VCaP (cell line): Measurements from ENCODE around the gene DLST.

Source experiments
- H3K27ac ChIP-seq: fragments of 450-650 bp; 2 replicates; pipeline ENCODE4 v1.5.1; 2017
- TF ChIP-seq, protein P1 (sequence below): fragments of 450-650 bp; conservative IDR thresholded peaks from 2 replicates; pipeline ENCODE4 v1.5.1; 2017; ENCODE audit warnings: mild to moderate bottlenecking, moderate library complexity

Gene DLST

DNA sequence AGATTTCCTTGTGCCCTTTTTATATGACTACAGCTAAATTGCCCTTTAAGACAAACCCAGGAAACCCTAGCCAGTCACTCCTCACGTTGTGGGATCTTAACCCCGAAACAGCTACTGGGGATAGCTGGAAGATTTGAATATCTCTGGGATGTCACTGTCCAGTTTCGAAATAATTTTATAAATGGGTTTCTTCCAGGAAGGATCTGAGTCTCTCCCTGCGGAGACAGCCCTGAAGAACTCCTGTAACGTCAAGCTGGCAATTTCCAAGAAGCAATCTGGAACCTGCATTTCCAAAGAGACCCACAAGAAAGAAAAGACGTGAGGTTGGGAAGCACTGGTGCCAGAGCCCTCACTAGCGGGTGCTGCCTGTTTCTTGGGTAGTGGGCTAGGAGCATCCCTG lies 26.7 kb upstream of the DLST start:
- TF ChIP-seq, protein P1, sequence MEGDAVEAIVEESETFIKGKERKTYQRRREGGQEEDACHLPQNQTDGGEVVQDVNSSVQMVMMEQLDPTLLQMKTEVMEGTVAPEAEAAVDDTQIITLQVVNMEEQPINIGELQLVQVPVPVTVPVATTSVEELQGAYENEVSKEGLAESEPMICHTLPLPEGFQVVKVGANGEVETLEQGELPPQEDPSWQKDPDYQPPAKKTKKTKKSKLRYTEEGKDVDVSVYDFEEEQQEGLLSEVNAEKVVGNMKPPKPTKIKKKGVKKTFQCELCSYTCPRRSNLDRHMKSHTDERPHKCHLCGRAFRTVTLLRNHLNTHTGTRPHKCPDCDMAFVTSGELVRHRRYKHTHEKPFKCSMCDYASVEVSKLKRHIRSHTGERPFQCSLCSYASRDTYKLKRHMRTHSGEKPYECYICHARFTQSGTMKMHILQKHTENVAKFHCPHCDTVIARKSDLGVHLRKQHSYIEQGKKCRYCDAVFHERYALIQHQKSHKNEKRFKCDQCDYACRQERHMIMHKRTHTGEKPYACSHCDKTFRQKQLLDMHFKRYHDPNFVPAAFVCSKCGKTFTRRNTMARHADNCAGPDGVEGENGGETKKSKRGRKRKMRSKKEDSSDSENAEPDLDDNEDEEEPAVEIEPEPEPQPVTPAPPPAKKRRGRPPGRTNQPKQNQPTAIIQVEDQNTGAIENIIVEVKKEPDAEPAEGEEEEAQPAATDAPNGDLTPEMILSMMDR: no peak
- H3K27ac ChIP-seq: no peak overlapping the region

DNA sequence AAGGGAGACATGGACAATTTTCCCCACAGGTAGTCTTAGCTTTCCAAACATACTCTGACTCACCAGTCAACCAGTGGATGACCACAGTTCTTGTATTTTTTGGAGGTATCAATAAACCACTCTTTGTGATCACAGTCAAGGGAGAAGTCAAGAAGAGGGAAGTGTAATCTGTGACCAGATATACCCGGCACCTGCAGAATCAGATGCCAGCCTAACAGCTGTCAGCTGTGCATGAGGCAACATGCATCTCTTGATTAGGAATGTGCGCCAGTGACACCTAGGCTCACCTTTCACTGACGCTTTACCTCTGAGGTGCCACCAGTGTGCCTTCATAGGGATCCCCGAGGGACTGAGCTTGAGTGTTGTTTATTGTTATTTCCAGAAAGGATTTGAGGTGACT lies 25.8 kb upstream of the DLST start:
- no peak overlapping the region for H3K27ac ChIP-seq
- TF ChIP-seq, protein P1: no peak

DNA sequence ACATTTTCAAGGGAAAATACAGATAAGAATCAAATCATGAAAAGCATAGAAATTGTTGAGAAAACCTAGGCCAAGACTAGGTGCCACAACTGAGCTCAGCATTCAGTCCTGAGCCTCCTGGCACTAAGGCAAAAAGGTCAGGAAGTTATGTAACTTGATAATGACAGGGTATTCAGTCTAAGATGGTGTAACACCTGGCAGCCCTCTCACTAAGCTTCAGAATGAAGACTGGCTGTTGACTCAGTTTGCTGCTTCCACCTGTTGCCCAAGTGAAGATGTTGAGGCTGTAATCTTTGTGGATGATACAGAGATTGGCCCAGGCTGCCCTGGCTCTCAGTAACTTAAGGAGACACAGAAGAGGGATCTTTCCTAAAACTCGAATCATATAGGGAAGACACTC lies 25.4 kb upstream of the DLST start:
- TF ChIP-seq, protein P1: no peak

DNA sequence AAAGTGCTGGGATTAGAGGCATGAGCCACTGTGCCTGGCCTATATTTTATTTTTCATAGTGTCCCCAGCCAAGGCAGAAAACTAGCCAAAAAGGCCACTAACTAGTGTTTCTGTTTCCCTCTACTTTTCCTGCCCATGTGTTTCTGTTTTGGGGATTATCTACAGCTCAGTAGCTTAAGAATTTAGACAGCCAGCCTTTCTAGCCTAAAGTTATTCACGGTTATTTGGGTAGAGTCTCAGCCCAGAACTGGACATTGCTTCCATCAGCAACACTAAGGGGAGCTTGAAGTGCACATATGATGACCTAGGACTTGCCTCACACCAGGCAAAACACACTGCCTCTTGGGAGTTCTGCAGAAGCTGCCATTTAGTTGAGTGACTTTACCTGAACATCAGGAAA lies 23.7 kb upstream of the DLST start:
- H3K27ac ChIP-seq: no peak overlapping the region
- TF ChIP-seq, protein P1: no peak

More for the DNA sequence above, 25.4 kb upstream of the DLST start:
- H3K27ac ChIP-seq: no peak overlapping the region

DNA sequence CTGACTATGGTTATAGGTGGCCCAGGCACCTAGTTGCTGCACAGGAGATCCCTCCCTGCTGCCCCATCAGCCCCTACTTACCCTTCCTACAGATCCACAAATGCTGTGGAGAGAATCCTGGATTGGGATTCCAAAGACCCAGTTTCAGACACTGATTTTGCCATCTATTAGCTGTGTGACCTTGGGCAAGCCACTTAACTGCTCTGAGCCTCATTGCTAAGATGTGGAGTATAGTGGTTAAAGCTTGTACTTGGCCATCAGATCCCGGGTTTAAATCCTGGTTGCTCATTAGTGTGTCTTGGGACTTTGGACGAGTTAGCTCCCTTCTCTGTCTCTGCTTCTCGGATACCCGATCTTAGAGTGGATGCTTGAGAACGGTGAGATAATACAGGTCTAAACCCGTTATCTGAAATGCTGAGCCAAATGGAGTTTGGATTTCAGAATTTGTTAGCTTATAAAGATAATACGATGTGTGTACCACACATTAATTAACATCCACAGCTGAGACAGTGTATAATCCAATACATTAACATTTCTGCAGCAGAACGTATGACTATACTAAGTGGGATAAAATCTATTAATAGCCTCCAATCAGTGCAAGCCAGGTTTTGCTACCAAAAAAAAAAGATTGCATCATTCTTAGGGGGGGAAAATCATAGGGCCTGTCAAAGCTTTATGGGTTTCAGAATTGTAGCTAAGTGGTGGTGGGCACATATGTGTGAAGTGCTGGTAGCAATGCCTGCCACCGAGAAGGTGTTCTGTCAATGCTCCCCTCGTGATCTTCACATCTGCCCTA lies 21.8 kb upstream of the DLST start:
- TF ChIP-seq, protein P1: no peak
- H3K27ac ChIP-seq: no peak overlapping the region

DNA sequence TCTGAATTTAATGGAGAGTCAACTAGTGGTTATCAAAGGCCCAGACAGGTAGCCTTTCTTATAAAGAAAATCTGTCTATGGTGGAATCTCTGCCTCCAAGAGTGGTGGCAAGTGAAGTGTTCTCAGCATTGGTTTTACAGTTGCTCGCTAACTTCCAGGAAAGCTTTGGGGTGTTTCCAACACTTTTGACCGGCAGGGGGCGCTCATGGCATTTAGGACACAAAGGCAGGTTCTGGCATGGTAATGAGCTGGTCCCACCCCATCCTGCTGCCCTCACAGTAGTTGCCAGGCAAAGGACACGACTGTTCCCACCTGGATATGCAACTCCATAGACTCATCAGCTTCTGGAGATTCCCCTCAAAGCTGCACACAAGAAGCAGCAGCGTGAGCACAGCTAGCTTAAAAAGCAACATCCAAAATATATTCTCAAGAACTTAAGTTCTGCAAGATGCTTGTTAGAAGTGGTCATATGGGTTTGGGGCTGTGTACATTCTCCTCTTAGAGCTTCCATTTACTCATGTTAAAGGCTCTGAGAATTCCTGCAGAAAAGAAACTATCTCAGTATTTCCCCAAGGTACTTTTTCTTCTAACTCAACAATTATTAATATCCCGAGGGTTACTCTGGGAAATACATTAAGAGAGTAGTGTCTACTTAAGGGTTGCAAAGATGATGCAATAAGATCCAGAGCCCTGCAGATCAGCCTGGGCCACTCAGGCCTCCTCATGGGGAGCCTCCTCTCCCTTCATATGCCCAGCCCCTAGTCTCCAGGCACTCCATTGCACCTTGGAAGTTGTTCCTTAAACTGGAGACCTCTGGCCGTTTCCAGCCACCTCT lies 20.6 kb upstream of the DLST start:
- TF ChIP-seq, protein P1: peak; percentile 86
- H3K27ac ChIP-seq: no peak overlapping the region

DNA sequence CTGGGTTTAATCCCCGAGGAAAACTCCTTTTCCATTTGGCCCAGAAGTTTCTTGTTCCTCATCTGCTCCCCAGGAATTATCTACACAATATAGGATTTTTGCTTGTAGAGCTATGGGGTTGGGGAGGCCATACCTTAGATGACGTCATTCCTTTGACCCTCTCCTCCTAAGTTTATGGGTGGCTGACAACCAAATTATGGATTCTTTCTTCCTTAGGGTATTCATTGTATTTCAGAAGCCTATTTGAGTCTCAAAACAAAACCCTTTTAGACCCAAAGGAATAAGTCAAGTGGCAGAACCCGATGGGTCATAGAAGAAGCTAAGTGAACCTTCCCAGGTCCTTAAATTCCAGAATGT lies 20.0 kb upstream of the DLST start:
- no peak overlapping the region for H3K27ac ChIP-seq
- TF ChIP-seq, protein P1: no peak
